Rectal smooth muscle tissue (tissue), 1 donor: Measurements from ENCODE around the gene MINDY1.

Experiments
- H3K27ac ChIP-seq: one replicate; pipeline ENCODE4 v1.7.0; 2013; ENCODE audit warnings: low read depth, low read length, inconsistent platforms
- H3K27me3 ChIP-seq: one replicate; pipeline ENCODE4 v1.7.0; 2013; ENCODE audit warnings: low read length; ENCODE audit not compliant: control insufficient read depth, insufficient read depth
- H3K36me3 ChIP-seq: one replicate; pipeline ENCODE4 v1.7.0; 2013; ENCODE audit warnings: low read length; ENCODE audit not compliant: control insufficient read depth, insufficient read depth
- H3K4me1 ChIP-seq: one replicate; pipeline ENCODE4 v1.7.0; 2013; ENCODE audit warnings: low read length; ENCODE audit not compliant: control insufficient read depth, insufficient read depth
- H3K4me3 ChIP-seq: one replicate; pipeline ENCODE4 v1.7.0; 2013; ENCODE audit warnings: low read length
- H3K9ac ChIP-seq: one replicate; pipeline ENCODE4 v1.7.0; 2013; ENCODE audit warnings: low read length

Gene MINDY1

DNA sequence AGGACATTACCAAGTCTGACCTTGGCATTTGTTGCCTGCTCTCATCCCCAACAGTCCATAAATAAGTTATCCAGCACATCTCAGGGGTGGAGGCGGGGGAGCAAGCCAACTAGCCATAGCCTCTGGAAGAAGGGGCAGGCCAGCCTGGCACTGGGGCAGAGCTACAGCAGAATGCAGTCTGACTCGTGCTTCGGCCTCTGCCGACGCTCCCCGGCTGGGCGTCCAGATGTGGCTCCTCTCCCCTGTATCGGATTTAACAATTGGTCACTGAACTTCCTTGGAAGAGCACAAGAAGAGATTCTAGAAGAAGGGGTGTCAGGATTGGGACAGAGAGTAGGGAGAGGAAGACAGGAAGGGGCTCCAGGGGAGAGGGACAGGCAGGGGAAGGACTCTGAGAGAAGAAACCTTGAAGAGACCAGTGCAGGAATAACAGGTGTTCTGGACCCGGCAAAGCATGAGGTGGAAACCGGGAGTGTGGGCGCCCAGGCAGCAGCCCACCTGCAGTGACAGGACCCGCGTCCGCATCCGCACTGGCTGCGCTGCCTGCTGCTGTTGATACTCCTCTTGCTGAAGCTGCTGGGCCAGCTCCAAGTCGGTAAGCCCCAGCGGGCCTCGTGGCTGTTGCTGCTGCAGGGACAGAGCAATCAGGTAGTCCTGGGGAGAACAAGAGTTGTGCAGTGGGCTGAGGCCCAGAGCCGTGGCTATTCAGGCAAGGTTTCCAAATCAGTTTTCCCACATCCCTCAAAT, 9.4 kb downstream of the MINDY1 start:
- H3K9ac ChIP-seq: no peak overlapping the region
- no peaks in the 10 kb centered on the region for H3K27me3 ChIP-seq
- H3K4me1 ChIP-seq: no peaks in the 10 kb centered on the region
- peaks cover 21% of the 10 kb centered on the region for H3K36me3 ChIP-seq
- no peak overlapping the region for H3K27ac ChIP-seq
- no peak overlapping the region for H3K4me3 ChIP-seq

DNA sequence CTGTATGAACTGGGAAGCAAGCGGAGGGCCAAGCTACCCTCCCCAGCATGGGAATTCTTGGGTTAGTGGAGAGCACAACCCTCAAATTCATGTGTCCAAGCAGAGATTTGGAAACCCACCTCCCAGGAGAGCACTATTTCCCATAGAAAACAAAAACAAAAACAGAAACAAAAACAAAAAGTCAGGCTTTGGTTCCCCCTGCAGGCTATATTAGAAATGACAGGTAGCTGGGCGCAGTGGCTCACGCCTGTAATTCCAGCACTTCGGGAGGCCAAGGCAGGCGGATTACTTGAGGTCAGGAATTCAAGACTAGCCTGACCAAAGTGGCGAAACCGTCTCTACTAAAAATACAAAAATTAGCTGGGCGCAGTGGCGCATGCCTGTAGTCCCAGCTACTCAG, 10.8 kb downstream of the MINDY1 start:
- Histone ChIP-seq H3K27me3 (no peaks in the 10 kb centered on the region), H3K27ac (peak overlapping the region; percentile 44), H3K36me3 (peaks cover 18% of the 10 kb centered on the region), H3K4me3 (no peak overlapping the region), H3K4me1 (no peaks in the 10 kb centered on the region), H3K9ac (no peak overlapping the region)

DNA sequence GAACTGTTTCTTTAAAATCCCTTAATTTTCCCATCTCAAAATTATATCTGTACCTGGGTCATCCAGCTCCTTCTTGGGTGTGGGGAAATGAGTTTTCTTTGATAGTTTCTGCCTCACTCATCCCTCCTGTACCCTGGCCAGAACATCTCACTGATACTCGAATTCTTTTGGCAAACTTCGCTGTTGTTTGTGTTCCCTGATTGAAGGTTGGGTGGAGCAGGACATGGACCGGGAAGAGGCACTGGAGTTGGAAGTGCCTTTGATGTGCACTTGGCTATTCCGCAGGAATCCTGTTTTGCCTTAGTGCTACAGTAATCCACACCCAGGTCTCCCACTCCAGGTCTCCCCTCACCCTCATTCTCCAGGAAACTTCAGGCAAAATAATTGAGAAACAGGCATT, 11.2 kb downstream of the MINDY1 start:
- Histone ChIP-seq H3K4me1 (no peaks in the 10 kb centered on the region), H3K27ac (peak overlapping the region; percentile 44), H3K27me3 (no peaks in the 10 kb centered on the region), H3K9ac (no peak overlapping the region), H3K36me3 (peaks cover 18% of the 10 kb centered on the region), H3K4me3 (no peak overlapping the region)

DNA sequence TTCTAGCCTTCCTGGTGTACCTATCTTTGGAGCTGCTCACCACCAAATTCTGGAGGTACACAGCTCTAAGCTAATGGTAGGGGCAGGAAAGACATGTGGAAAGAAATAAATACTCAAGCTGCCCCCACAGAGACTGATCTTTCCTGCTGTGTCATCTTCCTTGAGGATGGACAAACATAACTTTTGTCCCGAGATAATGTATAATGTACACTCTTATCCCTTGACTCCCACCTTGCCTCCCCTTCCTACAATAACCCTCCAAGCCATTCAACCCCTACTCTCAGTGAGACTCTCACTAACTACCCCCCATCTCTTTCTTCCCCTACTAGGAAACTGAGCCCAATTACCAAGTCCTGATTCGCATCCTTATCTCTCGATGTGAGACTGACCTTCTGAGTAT, 12.5 kb downstream of the MINDY1 start:
- Histone ChIP-seq H3K27ac (no peak overlapping the region), H3K9ac (no peak overlapping the region), H3K36me3 (peaks cover 15% of the 10 kb centered on the region), H3K4me3 (no peak overlapping the region), H3K4me1 (no peaks in the 10 kb centered on the region), H3K27me3 (no peaks in the 10 kb centered on the region)

DNA sequence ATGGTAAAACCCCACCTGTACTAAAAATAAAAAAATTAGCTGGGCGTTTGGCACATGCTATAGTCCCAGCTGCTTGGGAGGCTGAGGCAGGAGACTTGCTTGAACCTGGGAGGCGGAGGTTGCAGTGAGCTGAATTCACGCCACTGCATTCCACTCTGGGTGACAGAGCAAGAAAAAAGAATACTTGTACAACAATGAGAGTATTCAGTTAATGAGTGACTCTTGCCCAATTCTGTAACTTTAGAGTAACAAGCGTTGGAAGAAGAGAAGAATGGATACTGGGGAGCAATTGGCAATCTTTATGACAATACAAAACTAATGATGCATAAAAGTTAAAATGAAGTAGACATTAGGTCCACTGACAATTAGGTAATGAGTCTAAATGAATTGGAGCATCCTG, 14.1 kb downstream of the MINDY1 start:
- Histone ChIP-seq H3K9ac (no peak overlapping the region), H3K36me3 (peaks cover 6% of the 10 kb centered on the region), H3K27ac (no peak overlapping the region), H3K4me1 (no peaks in the 10 kb centered on the region), H3K27me3 (no peaks in the 10 kb centered on the region), H3K4me3 (no peak overlapping the region)

DNA sequence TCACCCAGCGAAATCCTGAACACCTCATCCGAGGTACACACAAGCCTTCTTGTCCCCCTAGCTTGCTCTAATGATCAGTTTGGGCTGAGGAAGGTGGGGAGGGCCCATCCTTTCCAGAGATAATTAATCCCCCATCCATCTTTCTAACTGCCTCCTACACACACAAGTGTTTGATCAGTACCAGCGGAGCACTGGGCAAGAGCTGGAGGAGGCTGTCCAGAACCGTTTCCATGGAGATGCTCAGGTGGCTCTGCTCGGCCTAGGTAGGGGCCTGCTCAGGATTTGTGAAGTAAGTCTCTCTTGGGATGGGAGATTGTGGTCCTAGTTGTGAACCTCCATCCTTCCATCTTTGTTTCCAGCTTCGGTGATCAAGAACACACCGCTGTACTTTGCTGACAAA, 18.8 kb downstream of the MINDY1 start:
- no peak overlapping the region for H3K4me3 ChIP-seq
- H3K9ac ChIP-seq: no peak overlapping the region
- H3K27ac ChIP-seq: no peak overlapping the region
- peaks cover 2% of the 10 kb centered on the region for H3K27me3 ChIP-seq
- H3K36me3 ChIP-seq: no peaks in the 10 kb centered on the region
- H3K4me1 ChIP-seq: no peaks in the 10 kb centered on the region

DNA sequence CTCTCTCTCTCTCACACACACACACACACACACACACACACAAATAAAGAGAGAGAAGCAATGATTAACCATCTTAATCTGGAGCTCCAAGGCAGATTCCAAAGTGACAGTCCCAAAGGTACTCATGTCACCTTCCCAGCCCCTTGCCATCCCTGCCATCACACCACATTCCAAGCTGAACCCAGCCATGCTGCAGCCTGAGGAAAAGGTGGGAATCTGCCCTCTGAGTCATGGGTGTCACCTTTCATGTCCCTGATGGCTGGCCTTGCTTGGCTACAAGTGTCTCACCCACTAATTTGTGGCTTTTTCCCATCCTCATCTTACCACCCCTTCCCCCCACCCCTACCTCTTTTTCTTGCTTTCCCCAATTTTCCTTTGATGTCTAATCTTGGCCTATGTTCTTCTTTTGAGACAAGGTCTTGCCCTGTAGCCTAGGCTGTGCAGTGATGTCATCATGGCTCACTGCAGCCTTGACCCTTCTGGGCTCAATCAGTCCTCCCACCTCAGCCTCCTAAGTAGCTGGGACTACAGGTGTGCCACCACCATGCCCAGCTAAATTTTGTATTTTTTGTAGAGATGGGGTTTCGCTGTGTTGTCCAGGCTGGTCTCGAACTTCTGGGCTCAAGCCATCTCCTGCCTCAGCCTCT, 21.4 kb downstream of the MINDY1 start:
- H3K4me1 ChIP-seq: no peaks in the 10 kb centered on the region
- peaks cover 2% of the 10 kb centered on the region for H3K27me3 ChIP-seq
- H3K4me3 ChIP-seq: no peak overlapping the region
- no peak overlapping the region for H3K9ac ChIP-seq
- H3K36me3 ChIP-seq: no peaks in the 10 kb centered on the region
- H3K27ac ChIP-seq: no peak overlapping the region

DNA sequence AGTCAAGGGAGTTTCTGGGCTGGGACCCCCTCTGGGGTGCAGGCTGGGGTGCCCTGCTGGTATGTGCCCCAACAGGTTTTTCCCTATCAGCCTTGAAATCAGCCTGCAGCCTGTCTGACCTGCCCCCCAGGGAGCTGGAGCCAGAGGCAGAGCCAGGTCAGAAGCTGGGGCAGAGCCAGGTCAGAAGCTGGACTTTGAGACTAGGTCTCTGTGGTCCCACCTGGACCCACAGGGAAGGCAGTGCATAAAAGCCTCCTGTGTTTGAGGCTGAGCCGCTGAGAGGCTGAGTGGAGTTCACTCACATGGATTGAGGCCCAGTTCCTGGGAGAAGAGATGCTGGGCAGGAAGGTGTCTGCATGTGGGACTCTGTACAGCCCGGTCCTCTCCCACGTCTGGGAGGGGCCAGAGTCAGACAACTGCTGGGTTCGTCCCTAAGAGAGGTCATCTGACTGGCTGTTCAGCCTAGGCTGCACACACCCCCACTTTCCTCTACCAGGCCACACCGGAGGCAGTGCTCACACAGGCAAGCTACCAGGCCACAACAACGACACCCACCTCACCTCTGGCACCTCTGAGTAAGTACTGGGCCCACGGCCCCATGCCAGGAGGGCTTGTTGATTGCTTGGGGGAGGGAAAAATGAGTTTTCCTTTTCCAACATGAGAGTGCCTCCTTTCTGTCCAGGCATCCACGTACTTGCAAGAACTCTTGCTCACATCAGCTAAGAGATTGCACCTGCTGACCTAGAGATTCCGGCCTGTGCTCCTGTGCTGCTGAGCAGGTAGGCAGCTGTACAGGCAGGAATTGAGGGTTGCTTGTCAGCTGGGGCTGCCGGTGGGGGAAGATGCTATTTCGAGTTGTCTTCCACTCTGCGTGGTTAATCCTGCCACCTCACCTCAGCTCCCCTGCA, 24.6 kb downstream of the MINDY1 start, which contains the start of gene ANXA9:
ANXA9 (plus strand) TSS at position 488 of the 908 bp plus-strand sequence. CDS start 814 bp downstream, outside the sequence.
- no peak within 1 kb of the TSS for H3K9ac ChIP-seq
- H3K27me3 ChIP-seq: peaks cover 2% of the 10 kb centered on the region
- H3K36me3 ChIP-seq: no peaks in the 10 kb centered on the region
- H3K4me3 ChIP-seq: no peak within 1 kb of the TSS
- H3K27ac ChIP-seq: no peak within 1 kb of the TSS
- no peaks in the 10 kb centered on the region for H3K4me1 ChIP-seq

DNA sequence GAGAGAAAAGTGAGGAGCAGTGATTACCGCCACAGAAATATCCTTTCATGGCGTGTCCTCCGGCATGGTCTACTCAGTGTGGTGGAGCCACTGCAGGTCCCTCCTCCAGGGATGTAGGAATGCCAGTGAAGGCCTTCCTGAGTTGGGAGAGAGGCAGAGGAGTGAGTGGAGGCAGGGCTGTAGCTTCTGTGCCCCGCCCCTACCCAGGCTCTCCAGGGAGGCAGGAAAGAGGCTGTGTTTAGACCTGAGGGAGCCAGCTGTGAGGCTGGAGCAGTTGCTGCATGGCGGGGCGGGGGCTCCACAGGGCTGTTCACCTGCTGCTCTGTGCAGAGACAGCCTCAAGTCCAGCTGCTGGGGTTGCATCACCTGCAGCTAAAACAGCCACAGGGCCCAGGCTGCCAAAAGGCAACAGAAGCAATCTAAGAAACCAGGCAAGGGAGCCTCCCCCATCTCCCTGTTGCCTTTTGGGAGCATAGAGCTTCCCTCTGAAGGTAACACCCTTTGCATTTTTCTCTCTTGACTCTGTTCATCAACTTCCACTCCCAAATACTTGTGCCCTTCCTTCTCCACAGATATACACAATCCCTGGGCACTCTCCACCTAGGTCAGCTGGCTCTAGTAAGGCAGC, 25.4 kb downstream of the MINDY1 start:
- no peak overlapping the region for H3K4me3 ChIP-seq
- no peaks in the 10 kb centered on the region for H3K27me3 ChIP-seq
- H3K36me3 ChIP-seq: no peaks in the 10 kb centered on the region
- H3K4me1 ChIP-seq: no peaks in the 10 kb centered on the region
- H3K9ac ChIP-seq: no peak overlapping the region
- H3K27ac ChIP-seq: no peak overlapping the region

DNA sequence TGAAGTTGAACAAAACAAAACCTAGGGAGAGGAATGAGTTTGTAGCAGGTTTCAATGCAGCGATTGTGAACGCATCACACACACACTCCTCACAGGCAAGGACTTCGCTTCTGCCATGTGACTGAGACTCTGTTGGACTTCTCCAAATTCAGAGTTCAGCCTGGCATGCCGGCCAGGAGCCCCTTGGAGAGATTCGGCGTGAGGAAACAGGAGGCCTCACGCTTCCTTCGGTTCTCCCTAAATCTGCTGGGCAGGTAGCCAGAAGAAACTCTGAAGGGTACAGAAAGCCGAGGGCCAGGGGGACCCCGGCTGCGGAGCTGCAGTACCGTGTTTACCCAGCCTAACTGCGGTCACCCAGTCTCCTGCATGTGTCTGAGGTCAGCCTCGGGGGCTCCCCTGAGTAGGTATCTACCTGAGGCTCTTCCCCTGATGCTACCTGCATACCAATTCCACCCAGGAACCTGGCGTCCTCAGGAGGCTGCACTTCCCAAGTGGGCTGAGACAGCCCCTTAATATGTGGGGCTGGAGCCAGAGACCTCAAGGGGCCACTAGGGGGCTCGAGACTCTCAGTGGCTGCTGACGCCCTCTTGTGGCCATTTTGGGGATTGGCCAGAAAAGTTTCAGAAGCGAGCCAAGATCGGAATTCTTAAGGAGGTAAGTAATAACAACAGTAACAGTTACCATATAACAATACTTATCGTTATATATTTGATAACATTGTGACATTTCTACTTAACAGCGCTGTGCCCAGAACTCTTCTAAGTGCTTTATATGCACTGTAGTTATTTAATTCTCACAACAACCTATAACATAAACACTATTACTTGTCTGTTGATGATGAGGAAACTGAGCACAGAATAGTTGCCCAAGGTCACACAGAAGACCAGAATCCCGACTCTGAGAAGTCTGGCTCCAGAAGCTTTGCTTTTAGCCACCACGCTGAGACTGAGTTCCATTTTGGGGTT, 27.3 kb downstream of the MINDY1 start:
- no peaks in the 10 kb centered on the region for H3K4me1 ChIP-seq
- no peak overlapping the region for H3K9ac ChIP-seq
- H3K27me3 ChIP-seq: no peaks in the 10 kb centered on the region
- no peak overlapping the region for H3K27ac ChIP-seq
- no peaks in the 10 kb centered on the region for H3K36me3 ChIP-seq
- H3K4me3 ChIP-seq: peak overlapping the region; percentile 44

DNA sequence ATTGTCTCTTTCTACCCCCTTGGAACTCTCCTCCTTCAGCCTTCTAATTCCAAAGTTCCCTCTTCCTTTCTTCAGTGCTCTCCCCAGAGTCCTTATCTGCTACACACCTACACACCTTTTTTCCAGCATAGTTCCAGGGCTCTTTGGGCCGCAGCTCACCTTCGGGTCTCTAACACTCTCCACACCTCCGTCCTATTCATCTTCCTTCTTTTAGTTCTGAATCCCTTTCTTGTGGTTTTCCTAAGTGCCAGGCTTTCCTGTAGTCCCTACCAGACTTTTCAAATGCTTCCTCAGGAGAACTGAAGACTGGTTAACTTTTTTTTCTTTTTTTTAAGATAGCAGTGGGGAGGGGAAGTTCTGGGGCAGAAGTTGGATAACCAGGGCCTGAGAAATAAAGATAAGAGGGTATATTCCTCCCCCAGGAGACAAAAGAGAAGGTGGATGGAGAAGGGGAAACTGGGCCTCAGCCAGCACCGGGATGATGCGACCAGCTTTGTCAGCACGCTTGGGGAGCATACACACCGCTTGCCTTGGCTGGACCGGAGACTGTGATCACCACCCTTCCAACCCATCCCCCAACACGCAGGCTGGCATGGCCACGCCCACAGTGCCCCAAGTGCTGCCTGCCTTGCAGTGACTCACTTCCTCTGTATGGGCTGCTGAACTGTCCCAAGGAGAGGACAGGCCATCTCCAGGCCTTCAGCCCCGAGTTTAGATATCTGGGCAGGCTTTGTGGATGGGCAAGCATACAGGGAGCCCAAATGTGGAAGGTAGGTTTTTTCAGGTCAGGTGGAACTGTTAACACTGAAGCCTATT, 29.6 kb downstream of the MINDY1 start:
- peaks cover 15% of the 10 kb centered on the region for H3K4me1 ChIP-seq
- no peak overlapping the region for H3K9ac ChIP-seq
- peak overlapping the region; percentile 29 for H3K4me3 ChIP-seq

More for the DNA sequence above, 29.6 kb downstream of the MINDY1 start:
- Histone ChIP-seq H3K27ac (peak overlapping the region; percentile 56), H3K36me3 (no peaks in the 10 kb centered on the region), H3K27me3 (no peaks in the 10 kb centered on the region)
